Measurements from ENCODE around the gene SNRPB.

The SNRPB gene

GRCh38 chr20:2476742-2477615, 6.4 kb upstream of the SNRPB start:
- ATAC-seq (ENCODE audit: insufficient read depth, low read depth) (no peak), DNase-seq (no peak)
- peaks cover 3% of the 10 kb centered on the region; the same call in 1 of the 2 replicates for H3K36me3 ChIP-seq (ENCODE audit: insufficient read depth, low read length)
- H3K4me2 ChIP-seq (ENCODE audit: insufficient read depth, low read length): no peak overlapping the region
- H3K4me3 ChIP-seq (ENCODE audit: low read depth in 1 of 2, low read length in 2 of 2): no peak overlapping the region
- H3K9ac ChIP-seq (ENCODE audit: low read depth, low read length): no peak overlapping the region
- no peaks in the 10 kb centered on the region; the same call in 1 of the 2 replicates for H3K4me1 ChIP-seq (ENCODE audit: insufficient read depth, low read length)
- H3K79me2 ChIP-seq (ENCODE audit: insufficient read depth, low read length): no peaks in the 10 kb centered on the region
- no peaks in the 10 kb centered on the region for H3K9me3 ChIP-seq (ENCODE audit: insufficient read depth, low read length, severe bottlenecking)
- H4K20me1 ChIP-seq (ENCODE audit: insufficient read depth, low read length): no peaks in the 10 kb centered on the region
- H2AFZ ChIP-seq (ENCODE audit: low read depth, low read length): no peak overlapping the region
- no peak for TF ChIP-seq EZH2 (IDR thresholded peaks at IDR 0.05; ENCODE audit: borderline replicate concordance, low read depth, low read length, severe bottlenecking)
- peak; percentile 56 for TF ChIP-seq CTCF (IDR thresholded peaks at IDR 0.05; ENCODE audit: borderline replicate concordance, extremely low read depth, low read length, poor library complexity, severe bottlenecking)
- no peak overlapping the region for H3K27ac ChIP-seq (ENCODE audit: low read length)
- H3K27me3 ChIP-seq (ENCODE audit: insufficient read depth, low read length, poor library complexity): no peaks in the 10 kb centered on the region

- no peak for ATAC-seq (ENCODE audit: insufficient read depth, low read depth)
- Histone ChIP-seq H3K4me3 (ENCODE audit: low read depth in 1 of 2, low read length in 2 of 2) (no peak overlapping the region), H3K36me3 (ENCODE audit: insufficient read depth, low read length) (no peaks in the 10 kb centered on the region), H3K4me1 (ENCODE audit: insufficient read depth, low read length) (peaks cover 7% of the 10 kb centered on the region), H3K4me2 (ENCODE audit: insufficient read depth, low read length) (no peak overlapping the region), H3K27ac (ENCODE audit: low read length) (no peak overlapping the region), H3K9ac (ENCODE audit: low read depth, low read length) (no peak overlapping the region), H4K20me1 (ENCODE audit: insufficient read depth, low read length) (no peaks in the 10 kb centered on the region), H3K79me2 (ENCODE audit: insufficient read depth, low read length) (no peaks in the 10 kb centered on the region), H3K9me3 (ENCODE audit: insufficient read depth, low read length, severe bottlenecking) (no peaks in the 10 kb centered on the region), H2AFZ (ENCODE audit: low read depth, low read length) (no peak overlapping the region), H3K27me3 (ENCODE audit: insufficient read depth, low read length, poor library complexity) (no peaks in the 10 kb centered on the region)
- no peak for DNase-seq
- TF ChIP-seq CTCF (IDR thresholded peaks at IDR 0.05; ENCODE audit: borderline replicate concordance, extremely low read depth, low read length, poor library complexity, severe bottlenecking): no peak
- no peak for TF ChIP-seq EZH2 (IDR thresholded peaks at IDR 0.05; ENCODE audit: borderline replicate concordance, low read depth, low read length, severe bottlenecking)
Observed at GRCh38 chr20:2475850-2476741, 5.5 kb upstream of the SNRPB start.

GRCh38 chr20:2473516-2473915, 2.9 kb upstream of the SNRPB start:
- TF ChIP-seq EZH2 (IDR thresholded peaks at IDR 0.05; ENCODE audit: borderline replicate concordance, low read depth, low read length, severe bottlenecking): no peak
- no peak for TF ChIP-seq CTCF (IDR thresholded peaks at IDR 0.05; ENCODE audit: borderline replicate concordance, extremely low read depth, low read length, poor library complexity, severe bottlenecking)
- Histone ChIP-seq H3K4me2 (ENCODE audit: insufficient read depth, low read length) (no peak overlapping the region), H3K9me3 (ENCODE audit: insufficient read depth, low read length, severe bottlenecking) (no peaks in the 10 kb centered on the region), H3K27me3 (ENCODE audit: insufficient read depth, low read length, poor library complexity) (no peaks in the 10 kb centered on the region), H2AFZ (ENCODE audit: low read depth, low read length) (no peak overlapping the region), H3K4me3 (ENCODE audit: low read depth in 1 of 2, low read length in 2 of 2) (no peak overlapping the region), H3K36me3 (ENCODE audit: insufficient read depth, low read length) (peaks cover 18% of the 10 kb centered on the region), H3K27ac (ENCODE audit: low read length) (no peak overlapping the region), H3K79me2 (ENCODE audit: insufficient read depth, low read length) (peaks cover 21% of the 10 kb centered on the region), H3K4me1 (ENCODE audit: insufficient read depth, low read length) (peaks cover 22% of the 10 kb centered on the region), H4K20me1 (ENCODE audit: insufficient read depth, low read length) (peaks cover 15% of the 10 kb centered on the region), H3K9ac (ENCODE audit: low read depth, low read length) (no peak overlapping the region)
- DNase-seq: no peak
- ATAC-seq (ENCODE audit: insufficient read depth, low read depth): no peak
